Measurements from ENCODE around the gene TLK1. TPM values are rescaled to one million over a fixed set of nuclear protein-coding genes. Genes with fewer than 3 reads are reported as not detected.

TLK1 gene
- total and polyA plus RNA-seq, 2 donors (not counting 3 experiments of a cell fraction or from before 2014, with no cell fraction given), result 5.8 to 62.7 TPM

DNA sequence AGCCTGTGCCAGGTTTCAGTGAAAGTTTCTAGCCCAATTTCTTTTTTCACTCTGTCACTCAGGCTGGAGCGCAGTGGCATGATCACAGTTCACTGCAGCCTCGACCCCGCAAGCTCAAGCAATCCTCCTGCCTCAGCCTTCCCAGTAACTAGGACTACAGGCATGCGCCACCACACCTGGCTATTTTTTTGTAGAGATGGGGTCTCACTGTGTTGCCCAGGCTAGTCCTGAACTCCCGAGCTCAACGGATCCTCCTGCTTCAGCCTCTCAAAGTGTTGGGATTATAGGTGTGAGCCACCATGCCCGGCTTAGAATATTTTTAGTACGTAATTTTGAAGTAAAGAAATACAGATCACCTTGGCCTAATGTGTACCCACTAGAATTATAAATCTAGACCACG lies 144.6 kb downstream of the TLK1 start:
- H3K4me3 ChIP-seq (replicated peaks in 1 of 3; ENCODE audit: insufficient read depth in 1 of 3, low read depth in 1 of 3, low read length in 3 of 3), result no peak overlapping the region
- H3K4me1 ChIP-seq (ENCODE audit: control insufficient read depth, extremely low read depth, insufficient read depth, low read length), result no peaks in the 10 kb centered on the region
- ChIA-PET POLR2A (no interaction called here), CTCF (no interaction called here)
- H3K4me2 ChIP-seq (ENCODE audit: insufficient read depth, low read length), result no peak overlapping the region
- no peaks in the 10 kb centered on the region for H3K27me3 ChIP-seq (ENCODE audit: control insufficient read depth in 2 of 2, insufficient read depth in 2 of 2, low read length in 2 of 2)
- H3K27ac ChIP-seq (ENCODE audit: insufficient read depth, low read depth, low read length), result no peak overlapping the region
- no peak for TF ChIP-seq POLR2AphosphoS5 (IDR thresholded peaks at IDR 0.05; ENCODE audit: insufficient read depth, low read depth, low read length)
- no peak for TF ChIP-seq MYC (IDR thresholded peaks at IDR 0.05; ENCODE audit: low read depth, low read length)
- FAIRE-seq, result no peak
- H3K9me1 ChIP-seq (replicated peaks; ENCODE audit: control insufficient read depth, extremely low read depth, insufficient read depth, low read length), result no peaks in the 10 kb centered on the region
- dilution Hi-C loops (cut with MboI; ENCODE audit: extremely low pct_ligation_motif_present, low sequenced_read_pairs), result no loop called here
- DNase-seq (ENCODE audit: low read depth, low spot score), result no peak
- H2AFZ ChIP-seq (ENCODE audit: low read depth, low read length), result no peak overlapping the region
- intact Hi-C loops (cut with micrococcal nuclease), result no loop called here
- H3K79me2 ChIP-seq (ENCODE audit: control insufficient read depth, insufficient read depth, low read length), result no peaks in the 10 kb centered on the region
- peaks cover 2% of the 10 kb centered on the region in 2 experiments for H3K36me3 ChIP-seq (ENCODE audit: control insufficient read depth in 2 of 2, extremely low read depth in 1 of 2, insufficient read depth in 2 of 2, low read length in 2 of 2)
- H3K9me3 ChIP-seq (replicated peaks; ENCODE audit: control insufficient read depth, insufficient read depth, low read length), result no peaks in the 10 kb centered on the region
- no peak overlapping the region for H3K9ac ChIP-seq (replicated peaks; ENCODE audit: extremely low read depth, insufficient read depth, low read length)
- H4K20me1 ChIP-seq (replicated peaks; ENCODE audit: control insufficient read depth, extremely low read depth, insufficient read depth, low read length), result no peaks in the 10 kb centered on the region
- no TSS peak for BruUV-seq (replicated peaks)

DNA sequence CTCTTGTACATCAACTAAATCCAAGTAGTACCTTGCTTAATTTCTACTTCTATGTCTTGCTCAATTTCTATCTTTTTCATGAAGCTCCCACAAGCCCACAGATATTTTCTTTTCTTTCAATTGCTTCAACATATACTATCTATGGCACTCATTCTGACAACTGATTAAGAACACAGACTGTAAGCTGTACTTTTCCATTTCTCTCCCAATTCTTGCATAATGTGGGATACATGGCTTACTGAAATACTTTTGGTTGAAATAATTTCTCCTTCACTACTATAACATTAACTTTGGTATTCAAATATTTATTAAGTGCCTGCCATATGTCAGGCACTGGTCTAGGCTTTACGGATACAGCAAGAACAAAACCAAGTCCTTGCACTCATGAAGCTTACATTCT lies 146.8 kb downstream of the TLK1 start:
- dilution Hi-C loops (cut with MboI; ENCODE audit: extremely low pct_ligation_motif_present, low sequenced_read_pairs), result no loop called here
- Histone ChIP-seq H3K36me3 (ENCODE audit: control insufficient read depth in 2 of 2, extremely low read depth in 1 of 2, insufficient read depth in 2 of 2, low read length in 2 of 2) (peaks cover 2 to 4% of the 10 kb centered on the region in 2 experiments), H3K9me3 (replicated peaks; ENCODE audit: control insufficient read depth, insufficient read depth, low read length) (no peaks in the 10 kb centered on the region), H3K4me2 (ENCODE audit: insufficient read depth, low read length) (no peak overlapping the region), H3K9me1 (replicated peaks; ENCODE audit: control insufficient read depth, extremely low read depth, insufficient read depth, low read length) (no peaks in the 10 kb centered on the region), H3K4me1 (ENCODE audit: control insufficient read depth, extremely low read depth, insufficient read depth, low read length) (no peaks in the 10 kb centered on the region), H3K79me2 (ENCODE audit: control insufficient read depth, insufficient read depth, low read length) (no peaks in the 10 kb centered on the region), H3K4me3 (replicated peaks in 1 of 3; ENCODE audit: insufficient read depth in 1 of 3, low read depth in 1 of 3, low read length in 3 of 3) (no peak overlapping the region), H3K27me3 (ENCODE audit: control insufficient read depth in 2 of 2, insufficient read depth in 2 of 2, low read length in 2 of 2) (no peaks in the 10 kb centered on the region), H2AFZ (ENCODE audit: low read depth, low read length) (no peak overlapping the region), H3K9ac (replicated peaks; ENCODE audit: extremely low read depth, insufficient read depth, low read length) (no peak overlapping the region), H3K27ac (ENCODE audit: insufficient read depth, low read depth, low read length) (no peak overlapping the region), H4K20me1 (replicated peaks; ENCODE audit: control insufficient read depth, extremely low read depth, insufficient read depth, low read length) (no peaks in the 10 kb centered on the region)
- CTCF ChIA-PET, result no interaction called here
- no TSS peak for BruUV-seq (replicated peaks)
- TF ChIP-seq POLR2AphosphoS5 (IDR thresholded peaks at IDR 0.05; ENCODE audit: insufficient read depth, low read depth, low read length), result no peak
- TF ChIP-seq JUN (IDR thresholded peaks at IDR 0.05; ENCODE audit: borderline replicate concordance, insufficient read depth, insufficient read length, low read depth), result no peak
- no peak for TF ChIP-seq POLR2A (IDR thresholded peaks at IDR 0.05; ENCODE audit: low read depth, low read length)
- TF ChIP-seq EZH2 (IDR thresholded peaks at IDR 0.05; ENCODE audit: borderline replicate concordance, low read depth, low read length, severe bottlenecking), result no peak
- TF ChIP-seq, protein P1, sequence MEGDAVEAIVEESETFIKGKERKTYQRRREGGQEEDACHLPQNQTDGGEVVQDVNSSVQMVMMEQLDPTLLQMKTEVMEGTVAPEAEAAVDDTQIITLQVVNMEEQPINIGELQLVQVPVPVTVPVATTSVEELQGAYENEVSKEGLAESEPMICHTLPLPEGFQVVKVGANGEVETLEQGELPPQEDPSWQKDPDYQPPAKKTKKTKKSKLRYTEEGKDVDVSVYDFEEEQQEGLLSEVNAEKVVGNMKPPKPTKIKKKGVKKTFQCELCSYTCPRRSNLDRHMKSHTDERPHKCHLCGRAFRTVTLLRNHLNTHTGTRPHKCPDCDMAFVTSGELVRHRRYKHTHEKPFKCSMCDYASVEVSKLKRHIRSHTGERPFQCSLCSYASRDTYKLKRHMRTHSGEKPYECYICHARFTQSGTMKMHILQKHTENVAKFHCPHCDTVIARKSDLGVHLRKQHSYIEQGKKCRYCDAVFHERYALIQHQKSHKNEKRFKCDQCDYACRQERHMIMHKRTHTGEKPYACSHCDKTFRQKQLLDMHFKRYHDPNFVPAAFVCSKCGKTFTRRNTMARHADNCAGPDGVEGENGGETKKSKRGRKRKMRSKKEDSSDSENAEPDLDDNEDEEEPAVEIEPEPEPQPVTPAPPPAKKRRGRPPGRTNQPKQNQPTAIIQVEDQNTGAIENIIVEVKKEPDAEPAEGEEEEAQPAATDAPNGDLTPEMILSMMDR (IDR thresholded peaks at IDR 0.05; ENCODE audit: extremely low read depth in 1 of 2, insufficient read depth in 1 of 2, low read depth in 1 of 2, low read length in 2 of 2), result no peak
- TF ChIP-seq GATA2 (IDR thresholded peaks at IDR 0.05; ENCODE audit: insufficient read depth, insufficient read length, low read depth, low read length), result no peak
- TF ChIP-seq FOS (IDR thresholded peaks at IDR 0.05; ENCODE audit: borderline replicate concordance, insufficient read depth, low read length), result no peak
- no peak for TF ChIP-seq MYC (IDR thresholded peaks at IDR 0.05; ENCODE audit: low read depth, low read length)
- TF ChIP-seq, protein P2, sequence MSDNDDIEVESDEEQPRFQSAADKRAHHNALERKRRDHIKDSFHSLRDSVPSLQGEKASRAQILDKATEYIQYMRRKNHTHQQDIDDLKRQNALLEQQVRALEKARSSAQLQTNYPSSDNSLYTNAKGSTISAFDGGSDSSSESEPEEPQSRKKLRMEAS (IDR thresholded peaks at IDR 0.05; ENCODE audit: insufficient read depth, insufficient read length), result no peak
- no peak for DNase-seq (ENCODE audit: low read depth, low spot score)
- POLR2A ChIA-PET, result no interaction called here
- FAIRE-seq, result no peak
- intact Hi-C loops (cut with micrococcal nuclease), result no loop called here

Data from endothelial cell of umbilical vein (primary cell).